Measurements from ENCODE around the gene CELSR1. TPM values are rescaled to one million over a fixed set of nuclear protein-coding genes. Genes with fewer than 3 reads are reported as not detected.

Gene CELSR1
- total and polyA plus RNA-seq, 10 donors: 4.3 to 13.1 (median 8.4) TPM

- Histone ChIP-seq H3K27ac (no peak overlapping the region), H3K4me1 (peaks cover 0 to 16% (median 0%) of the 10 kb centered on the region in 6 donors), H3K27me3 (replicated peaks in 1 of 7) (peaks cover 0 to 14% (median 0%) of the 10 kb centered on the region in 7 donors), H3K9me3 (no peaks in the 10 kb centered on the region), H3K4me3 (no peak overlapping the region), H3K36me3 (peaks cover 0 to 26% (median 3%) of the 10 kb centered on the region in 6 donors)
- DNase-seq: no peak
- TF ChIP-seq, protein P1, sequence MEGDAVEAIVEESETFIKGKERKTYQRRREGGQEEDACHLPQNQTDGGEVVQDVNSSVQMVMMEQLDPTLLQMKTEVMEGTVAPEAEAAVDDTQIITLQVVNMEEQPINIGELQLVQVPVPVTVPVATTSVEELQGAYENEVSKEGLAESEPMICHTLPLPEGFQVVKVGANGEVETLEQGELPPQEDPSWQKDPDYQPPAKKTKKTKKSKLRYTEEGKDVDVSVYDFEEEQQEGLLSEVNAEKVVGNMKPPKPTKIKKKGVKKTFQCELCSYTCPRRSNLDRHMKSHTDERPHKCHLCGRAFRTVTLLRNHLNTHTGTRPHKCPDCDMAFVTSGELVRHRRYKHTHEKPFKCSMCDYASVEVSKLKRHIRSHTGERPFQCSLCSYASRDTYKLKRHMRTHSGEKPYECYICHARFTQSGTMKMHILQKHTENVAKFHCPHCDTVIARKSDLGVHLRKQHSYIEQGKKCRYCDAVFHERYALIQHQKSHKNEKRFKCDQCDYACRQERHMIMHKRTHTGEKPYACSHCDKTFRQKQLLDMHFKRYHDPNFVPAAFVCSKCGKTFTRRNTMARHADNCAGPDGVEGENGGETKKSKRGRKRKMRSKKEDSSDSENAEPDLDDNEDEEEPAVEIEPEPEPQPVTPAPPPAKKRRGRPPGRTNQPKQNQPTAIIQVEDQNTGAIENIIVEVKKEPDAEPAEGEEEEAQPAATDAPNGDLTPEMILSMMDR (IDR thresholded peaks at IDR 0.05 in 8 of 11, conservative IDR thresholded peaks at IDR 0.05 in 3 of 11): no peak
- TF ChIP-seq POLR2AphosphoS5 (IDR thresholded peaks at IDR 0.05) (no peak), POLR2A (IDR thresholded peaks at IDR 0.05) (no peak)
- 79 to 91% (median 87%) methylated on average over 23 of the region's 23 CpGs for WGBS, 5 donors
- intact Hi-C loops (cut with DNase I; ENCODE audit: low total_unique reads): no loop called here
Observed at GRCh38 chr22:46413725-46414379, 123.6 kb downstream of the CELSR1 start.

DNA sequence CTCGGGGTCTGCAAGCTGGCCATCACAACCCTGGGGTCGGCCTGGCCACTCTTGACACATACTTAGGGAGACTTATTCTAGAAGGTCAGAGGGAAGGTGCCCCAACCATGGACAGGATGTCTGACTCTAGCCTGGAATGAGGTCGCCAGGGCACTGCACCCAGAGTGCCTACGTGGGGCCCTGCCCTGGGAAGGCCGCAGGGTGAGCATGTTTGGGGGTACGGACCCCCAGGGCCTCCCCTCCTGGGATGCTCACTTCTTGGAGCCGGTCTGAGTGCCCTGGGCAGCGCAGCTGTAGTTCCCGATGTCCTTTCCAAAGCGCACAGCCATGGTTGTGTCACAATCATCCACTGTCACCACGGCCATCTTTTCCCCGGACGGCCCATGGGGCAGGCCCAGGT, 126.1 kb downstream of the CELSR1 start:
- intact Hi-C loops (cut with DNase I; ENCODE audit: low total_unique reads): no loop called here
- no peak for DNase-seq
- H3K4me3 ChIP-seq: no peak overlapping the region
- no peak overlapping the region for H3K27ac ChIP-seq
- 84 to 94% (median 91%) methylated on average over 2 to 13 of the region's 13 CpGs for WGBS, 5 donors
- H3K27me3 ChIP-seq (replicated peaks in 1 of 7): no peaks in the 10 kb centered on the region
- H3K9me3 ChIP-seq: no peaks in the 10 kb centered on the region
- peaks cover 0 to 29% (median 3%) of the 10 kb centered on the region in 6 donors for H3K36me3 ChIP-seq
- H3K4me1 ChIP-seq: no peaks in the 10 kb centered on the region
- TF ChIP-seq POLR2AphosphoS5 (IDR thresholded peaks at IDR 0.05) (no peak), POLR2A (IDR thresholded peaks at IDR 0.05) (no peak)
- TF ChIP-seq, protein P1 (IDR thresholded peaks at IDR 0.05 in 8 of 11, conservative IDR thresholded peaks at IDR 0.05 in 3 of 11): no peak

GRCh38 chr22:46410291-46410808, 127.1 kb downstream of the CELSR1 start:
- TF ChIP-seq, protein P1 (IDR thresholded peaks at IDR 0.05 in 8 of 11, conservative IDR thresholded peaks at IDR 0.05 in 3 of 11): no peak
- TF ChIP-seq POLR2AphosphoS5 (IDR thresholded peaks at IDR 0.05) (peak in 1 of 3 donors; percentile 12), POLR2A (IDR thresholded peaks at IDR 0.05) (no peak)
- intact Hi-C loops (cut with DNase I; ENCODE audit: low total_unique reads): no loop called here
- H3K27me3 ChIP-seq (replicated peaks in 1 of 7): no peaks in the 10 kb centered on the region
- H3K4me1 ChIP-seq: no peaks in the 10 kb centered on the region
- H3K36me3 ChIP-seq: peaks cover 0 to 29% (median 3%) of the 10 kb centered on the region in 6 donors
- no peaks in the 10 kb centered on the region for H3K9me3 ChIP-seq
- no peak overlapping the region for H3K4me3 ChIP-seq
- no peak overlapping the region for H3K27ac ChIP-seq
- WGBS, 5 donors: 91 to 94% (median 93%) methylated on average over 28 of the region's 28 CpGs
- DNase-seq: no peak

DNA sequence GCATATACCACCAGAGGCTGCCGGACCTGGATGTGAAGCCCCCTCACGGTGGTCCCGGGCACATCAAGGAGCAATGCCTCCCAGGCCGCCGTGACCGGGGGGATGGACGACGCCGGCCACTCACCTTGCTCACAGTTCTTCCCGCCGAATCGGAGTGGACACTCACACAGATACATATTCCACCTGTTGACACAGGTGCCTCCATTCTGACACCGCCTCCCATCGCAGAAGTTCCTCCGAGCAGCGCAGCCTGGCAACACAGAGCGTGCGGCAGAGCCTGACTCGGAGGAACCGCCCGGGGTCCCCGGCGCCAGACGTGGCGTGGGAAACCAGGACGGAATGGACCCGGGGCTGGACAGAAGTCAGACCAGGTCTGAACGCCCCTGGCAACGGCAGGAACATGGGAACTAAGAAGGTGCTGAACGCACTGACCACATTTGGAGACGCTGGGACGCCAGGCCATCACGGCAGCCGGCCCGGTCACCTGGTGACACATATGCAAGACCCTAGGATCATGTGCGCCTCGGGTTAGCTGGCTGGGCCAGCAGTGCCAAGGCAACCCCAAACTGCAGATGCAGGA, 127.7 kb downstream of the CELSR1 start:
- TF ChIP-seq POLR2A (IDR thresholded peaks at IDR 0.05) (no peak), POLR2AphosphoS5 (IDR thresholded peaks at IDR 0.05) (no peak)
- TF ChIP-seq, protein P1 (IDR thresholded peaks at IDR 0.05 in 8 of 11, conservative IDR thresholded peaks at IDR 0.05 in 3 of 11): no peak
- H3K4me3 ChIP-seq: no peak overlapping the region
- H3K4me1 ChIP-seq: no peaks in the 10 kb centered on the region
- intact Hi-C loops (cut with DNase I; ENCODE audit: low total_unique reads): no loop called here
- peaks cover 0 to 29% (median 3%) of the 10 kb centered on the region in 6 donors for H3K36me3 ChIP-seq
- H3K9me3 ChIP-seq: no peaks in the 10 kb centered on the region
- 93 to 96% (median 95%) methylated on average over 27 to 37 of the region's 37 CpGs for WGBS, 5 donors
- no peak for DNase-seq
- H3K27ac ChIP-seq: no peak overlapping the region
- no peaks in the 10 kb centered on the region for H3K27me3 ChIP-seq (replicated peaks in 1 of 7)

Data from spleen (tissue), 11 donors.